Stomach smooth muscle (tissue), 2 donors: ENCODE data around the gene RNF145.

Experiments used
- H3K27ac ChIP-seq: one replicate; pipeline ENCODE4 v1.7.0; 2013; ENCODE audit warnings: mild to moderate bottlenecking, low read length, inconsistent platforms
- H3K27me3 ChIP-seq, 2 donors: one replicate each; pipeline ENCODE4 v1.7.0; 2013; ENCODE audit warnings: low read length in 2 of 2; ENCODE audit not compliant: insufficient read depth in 2 of 2, control insufficient read depth in 1 of 2
- H3K36me3 ChIP-seq, 2 donors: one replicate each; pipeline ENCODE4 v1.7.0; 2013; ENCODE audit warnings: low read length in 2 of 2; ENCODE audit not compliant: control insufficient read depth in 2 of 2, insufficient read depth in 2 of 2
- H3K4me1 ChIP-seq: one replicate; pipeline ENCODE4 v1.7.0; 2013; ENCODE audit warnings: low read length; ENCODE audit not compliant: control insufficient read depth, insufficient read depth
- H3K4me3 ChIP-seq, 2 donors: one replicate each; pipeline ENCODE4 v1.7.0; 2013; ENCODE audit warnings: low read length in 2 of 2
- H3K9ac ChIP-seq, 2 donors: one replicate each; pipeline ENCODE4 v1.7.0; 2013; ENCODE audit warnings: low read length in 2 of 2, mild to moderate bottlenecking in 1 of 2
- H3K9me3 ChIP-seq, 2 donors: one replicate each; pipeline ENCODE4 v1.7.0; 2013; ENCODE audit warnings: low read length in 2 of 2; ENCODE audit not compliant: control insufficient read depth in 2 of 2
- donor health status: healthy.
- donor health status: Pancreatic carcinoma.

RNF145 gene

GRCh38 chr5:159209438-159210209, at the start of gene RNF145:
Gene RNF145, minus strand, starts transcription at chr5:159209553. Its CDS starts 5,936 bp downstream, at chr5:159203617.
- H3K4me3 ChIP-seq: peak within 1 kb of the TSS; percentile 86 to 92
- H3K27me3 ChIP-seq: no peaks in the 10 kb centered on the region
- H3K36me3 ChIP-seq: no peaks in the 10 kb centered on the region
- no peaks in the 10 kb centered on the region for H3K9me3 ChIP-seq
- peak within 1 kb of the TSS; percentile 85 for H3K27ac ChIP-seq
- peaks cover 4% of the 10 kb centered on the region for H3K4me1 ChIP-seq
- H3K9ac ChIP-seq: peak within 1 kb of the TSS; percentile 77 to 92

- Histone ChIP-seq H3K36me3 (no peaks in the 10 kb centered on the region), H3K9ac (no peak overlapping the region), H3K27me3 (peaks cover 0 to 4% of the 10 kb centered on the region in 2 donors), H3K4me1 (peaks cover 5% of the 10 kb centered on the region), H3K4me3 (no peak overlapping the region), H3K27ac (no peak overlapping the region), H3K9me3 (no peaks in the 10 kb centered on the region)
Observed at GRCh38 chr5:159258361-159258760, 49.0 kb upstream of the RNF145 start.

- no peaks in the 10 kb centered on the region for H3K9me3 ChIP-seq
- H3K27ac ChIP-seq: no peak overlapping the region
- no peaks in the 10 kb centered on the region for H3K36me3 ChIP-seq
- peaks cover 5% of the 10 kb centered on the region for H3K4me1 ChIP-seq
- peaks cover 0 to 4% of the 10 kb centered on the region in 2 donors for H3K27me3 ChIP-seq
- no peak overlapping the region for H3K9ac ChIP-seq
- H3K4me3 ChIP-seq: no peak overlapping the region
Observed at GRCh38 chr5:159257629-159258283, 48.4 kb upstream of the RNF145 start.

GRCh38 chr5:159257007-159257406, 47.7 kb upstream of the RNF145 start:
- Histone ChIP-seq H3K27me3 (peaks cover 0 to 4% of the 10 kb centered on the region in 2 donors), H3K4me1 (no peaks in the 10 kb centered on the region), H3K9me3 (no peaks in the 10 kb centered on the region), H3K27ac (no peak overlapping the region), H3K9ac (no peak overlapping the region), H3K4me3 (no peak overlapping the region), H3K36me3 (no peaks in the 10 kb centered on the region)

- H3K27me3 ChIP-seq: peaks cover 4 to 5% of the 10 kb centered on the region in 2 donors
- no peak overlapping the region for H3K27ac ChIP-seq
- H3K36me3 ChIP-seq: no peaks in the 10 kb centered on the region
- no peak overlapping the region for H3K4me3 ChIP-seq
- H3K4me1 ChIP-seq: no peaks in the 10 kb centered on the region
- H3K9me3 ChIP-seq: no peaks in the 10 kb centered on the region
- H3K9ac ChIP-seq: no peak overlapping the region
Observed at GRCh38 chr5:159252195-159252594, 42.8 kb upstream of the RNF145 start.

DNA sequence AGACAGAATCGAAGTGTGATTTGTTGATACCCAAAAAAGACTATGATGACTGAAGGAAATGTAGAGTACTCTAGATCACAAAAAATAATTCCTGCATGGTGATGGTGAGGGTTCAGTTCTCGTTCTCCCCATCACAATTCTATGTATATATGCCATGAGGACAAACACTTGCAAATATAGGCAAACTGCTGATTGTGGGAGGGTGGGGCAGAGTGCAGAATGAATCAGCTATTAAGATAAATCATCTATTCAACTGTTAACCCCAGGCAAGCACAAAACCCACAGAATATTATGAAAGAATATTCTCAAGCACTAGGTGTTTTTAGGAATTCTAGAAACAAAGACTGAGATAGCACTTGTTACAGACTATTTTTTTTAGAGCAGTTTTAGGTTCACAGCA, 39.8 kb upstream of the RNF145 start:
- H3K9me3 ChIP-seq: no peaks in the 10 kb centered on the region
- no peaks in the 10 kb centered on the region for H3K36me3 ChIP-seq
- H3K27ac ChIP-seq: no peak overlapping the region
- H3K9ac ChIP-seq: no peak overlapping the region
- no peak overlapping the region for H3K4me3 ChIP-seq
- peaks cover 0 to 6% of the 10 kb centered on the region in 2 donors for H3K27me3 ChIP-seq
- H3K4me1 ChIP-seq: no peaks in the 10 kb centered on the region

GRCh38 chr5:159244890-159245289, 35.5 kb upstream of the RNF145 start:
- H3K4me1 ChIP-seq: no peaks in the 10 kb centered on the region
- peaks cover 0 to 6% of the 10 kb centered on the region in 2 donors for H3K27me3 ChIP-seq
- H3K27ac ChIP-seq: no peak overlapping the region
- no peak overlapping the region for H3K4me3 ChIP-seq
- no peaks in the 10 kb centered on the region for H3K36me3 ChIP-seq
- no peak overlapping the region for H3K9ac ChIP-seq
- no peaks in the 10 kb centered on the region for H3K9me3 ChIP-seq

GRCh38 chr5:159244163-159244562, 34.8 kb upstream of the RNF145 start:
- Histone ChIP-seq H3K9ac (no peak overlapping the region), H3K4me3 (no peak overlapping the region), H3K9me3 (no peaks in the 10 kb centered on the region), H3K4me1 (no peaks in the 10 kb centered on the region), H3K27me3 (peaks cover 0 to 6% of the 10 kb centered on the region in 2 donors), H3K36me3 (no peaks in the 10 kb centered on the region), H3K27ac (no peak overlapping the region)

GRCh38 chr5:159243385-159243784, 34.0 kb upstream of the RNF145 start:
- no peak overlapping the region for H3K4me3 ChIP-seq
- H3K27ac ChIP-seq: no peak overlapping the region
- H3K9ac ChIP-seq: no peak overlapping the region
- peaks cover 0 to 6% of the 10 kb centered on the region in 2 donors for H3K27me3 ChIP-seq
- no peaks in the 10 kb centered on the region for H3K4me1 ChIP-seq
- no peaks in the 10 kb centered on the region for H3K36me3 ChIP-seq
- no peaks in the 10 kb centered on the region for H3K9me3 ChIP-seq

GRCh38 chr5:159242656-159243055, 33.3 kb upstream of the RNF145 start:
- Histone ChIP-seq H3K4me3 (no peak overlapping the region), H3K4me1 (no peaks in the 10 kb centered on the region), H3K9ac (no peak overlapping the region), H3K9me3 (no peaks in the 10 kb centered on the region), H3K27me3 (peaks cover 0 to 5% of the 10 kb centered on the region in 2 donors), H3K27ac (no peak overlapping the region), H3K36me3 (no peaks in the 10 kb centered on the region)
